ENCODE results near the gene FBXL20.

- TF ChIP-seq, protein P1, sequence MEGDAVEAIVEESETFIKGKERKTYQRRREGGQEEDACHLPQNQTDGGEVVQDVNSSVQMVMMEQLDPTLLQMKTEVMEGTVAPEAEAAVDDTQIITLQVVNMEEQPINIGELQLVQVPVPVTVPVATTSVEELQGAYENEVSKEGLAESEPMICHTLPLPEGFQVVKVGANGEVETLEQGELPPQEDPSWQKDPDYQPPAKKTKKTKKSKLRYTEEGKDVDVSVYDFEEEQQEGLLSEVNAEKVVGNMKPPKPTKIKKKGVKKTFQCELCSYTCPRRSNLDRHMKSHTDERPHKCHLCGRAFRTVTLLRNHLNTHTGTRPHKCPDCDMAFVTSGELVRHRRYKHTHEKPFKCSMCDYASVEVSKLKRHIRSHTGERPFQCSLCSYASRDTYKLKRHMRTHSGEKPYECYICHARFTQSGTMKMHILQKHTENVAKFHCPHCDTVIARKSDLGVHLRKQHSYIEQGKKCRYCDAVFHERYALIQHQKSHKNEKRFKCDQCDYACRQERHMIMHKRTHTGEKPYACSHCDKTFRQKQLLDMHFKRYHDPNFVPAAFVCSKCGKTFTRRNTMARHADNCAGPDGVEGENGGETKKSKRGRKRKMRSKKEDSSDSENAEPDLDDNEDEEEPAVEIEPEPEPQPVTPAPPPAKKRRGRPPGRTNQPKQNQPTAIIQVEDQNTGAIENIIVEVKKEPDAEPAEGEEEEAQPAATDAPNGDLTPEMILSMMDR (IDR thresholded peaks at IDR 0.05): no peak
- no peak for TF ChIP-seq POLR2A (IDR thresholded peaks at IDR 0.05; ENCODE audit: low read depth)
- TF ChIP-seq EP300 (IDR thresholded peaks at IDR 0.05): no peak
Measured at GRCh38 chr17:39352511-39352910, 48.9 kb downstream of the FBXL20 start.

Measured in esophagus muscularis mucosa (tissue), 4 donors.